ENCODE results near the gene MTRF1. TPM values are rescaled to one million over a fixed set of nuclear protein-coding genes. Genes with fewer than 3 reads are reported as not detected.
A peak's percentile ranks its signal among the peaks of the same experiment; 100 is the strongest.

Gene MTRF1
- total and polyA plus RNA-seq, 9 of the 15 experiments (the other 6 are each of a cell fraction or from before 2014, with no cell fraction given): 12.5 to 33.7 (median 20.1) TPM

DNA sequence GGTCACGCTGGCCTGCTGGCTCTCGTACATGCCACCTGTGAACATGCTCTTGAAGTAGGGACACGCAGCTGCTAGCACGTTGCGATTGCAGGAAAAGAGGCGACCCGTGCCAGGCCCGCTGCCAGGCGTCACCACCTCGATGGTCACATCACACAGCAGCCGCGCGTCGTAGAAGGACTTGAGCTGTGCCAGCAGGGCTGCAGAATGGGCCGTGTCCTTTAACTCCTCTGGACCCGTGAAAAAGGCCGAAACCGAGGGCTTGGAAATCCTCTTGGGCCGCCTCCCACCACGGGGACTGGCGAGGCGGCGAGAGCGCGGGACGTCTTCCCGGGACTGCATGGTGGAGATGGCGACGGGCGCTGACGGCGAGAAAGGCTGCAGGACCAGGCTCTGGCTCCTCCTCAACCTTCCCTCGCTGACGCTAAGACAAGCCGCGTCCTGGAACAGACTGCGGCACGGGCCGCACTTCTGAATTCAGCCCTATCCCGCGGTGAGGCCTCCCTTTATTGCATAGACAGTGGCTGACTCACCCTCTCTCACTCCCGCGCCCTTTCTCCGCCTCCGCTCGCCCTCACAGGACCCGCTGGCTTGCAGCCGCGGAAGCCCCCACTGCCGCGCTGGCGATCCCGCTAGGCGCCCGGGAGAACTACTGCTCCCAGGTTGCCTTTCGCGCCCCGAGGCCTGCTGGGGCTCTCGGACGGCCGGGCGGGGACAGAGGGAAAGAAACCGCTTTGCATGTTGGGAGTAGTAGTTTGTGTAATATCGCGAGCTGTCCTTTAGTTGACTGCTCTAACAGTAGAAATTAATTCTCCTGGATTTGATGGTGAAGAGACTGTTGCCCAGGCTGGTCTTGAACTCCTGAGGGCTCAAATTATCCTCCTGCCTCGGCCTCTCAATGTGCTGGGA, 69.2 kb downstream of the MTRF1 start, which contains the start of gene KBTBD7 (continued):
- TF ChIP-seq ZFX (CRISPR knock-in tag; IDR thresholded peaks at IDR 0.05) (peak; percentile 97), NR2C1 (IDR thresholded peaks at IDR 0.05) (peak; percentile 18; the same call in 1 of the 2 replicates), NR2C1 (tag; IDR thresholded peaks at IDR 0.05) (peak; percentile 78), KLF6 (CRISPR knock-in tag; IDR thresholded peaks at IDR 0.05; ENCODE audit: borderline replicate concordance) (no peak), FOXK1 (CRISPR knock-in tag; IDR thresholded peaks at IDR 0.05; ENCODE audit: borderline replicate concordance) (0 out of 2 replicates have a peak, but pooled peaks have one; percentile 40), RBM34 (IDR thresholded peaks at IDR 0.05; ENCODE audit: borderline replicate concordance, insufficient read depth, low read length) (no peak), CHD4 (IDR thresholded peaks at IDR 0.05; ENCODE audit: insufficient read depth, insufficient replicate concordance, low read depth, low read length, poor library complexity, severe bottlenecking) (no peak), PPARD (CRISPR knock-in tag; IDR thresholded peaks at IDR 0.05) (no peak), ELF1 (tag; IDR thresholded peaks at IDR 0.05) (peak; percentile 32; the same call in 1 of the 2 replicates), ZBTB17 (CRISPR knock-in tag; IDR thresholded peaks at IDR 0.05) (no peak), ATF1 (CRISPR knock-in tag; IDR thresholded peaks at IDR 0.05) (no peak), ATF1 (tag; IDR thresholded peaks at IDR 0.05) (peak; percentile 79), ZNF274 (IDR thresholded peaks at IDR 0.05; ENCODE audit: borderline replicate concordance, low read depth, low read length) (no peak), ZNF507 (tag; conservative IDR thresholded peaks at IDR 0.05) (no peak), JUNB (CRISPR knock-in tag; conservative IDR thresholded peaks at IDR 0.05) (no peak), ZNF57 (CRISPR knock-in tag; IDR thresholded peaks at IDR 0.05) (no peak), U2AF2 (optimal IDR thresholded peaks at IDR 0.05; ENCODE audit: low read depth, low read length) (no peak)
- TF ChIP-seq, protein P1, sequence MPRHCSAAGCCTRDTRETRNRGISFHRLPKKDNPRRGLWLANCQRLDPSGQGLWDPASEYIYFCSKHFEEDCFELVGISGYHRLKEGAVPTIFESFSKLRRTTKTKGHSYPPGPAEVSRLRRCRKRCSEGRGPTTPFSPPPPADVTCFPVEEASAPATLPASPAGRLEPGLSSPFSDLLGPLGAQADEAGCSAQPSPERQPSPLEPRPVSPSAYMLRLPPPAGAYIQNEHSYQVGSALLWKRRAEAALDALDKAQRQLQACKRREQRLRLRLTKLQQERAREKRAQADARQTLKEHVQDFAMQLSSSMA (CRISPR knock-in tag; IDR thresholded peaks at IDR 0.05): no peak
- TF ChIP-seq, protein P2, sequence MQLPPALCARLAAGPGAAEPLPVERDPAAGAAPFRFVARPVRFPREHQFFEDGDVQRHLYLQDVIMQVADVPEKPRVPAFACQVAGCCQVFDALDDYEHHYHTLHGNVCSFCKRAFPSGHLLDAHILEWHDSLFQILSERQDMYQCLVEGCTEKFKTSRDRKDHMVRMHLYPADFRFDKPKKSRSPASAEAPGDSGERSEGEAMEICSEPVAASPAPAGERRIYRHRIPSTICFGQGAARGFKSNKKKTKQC (CRISPR knock-in tag; IDR thresholded peaks at IDR 0.05): no peak
- TF ChIP-seq, protein P3, sequence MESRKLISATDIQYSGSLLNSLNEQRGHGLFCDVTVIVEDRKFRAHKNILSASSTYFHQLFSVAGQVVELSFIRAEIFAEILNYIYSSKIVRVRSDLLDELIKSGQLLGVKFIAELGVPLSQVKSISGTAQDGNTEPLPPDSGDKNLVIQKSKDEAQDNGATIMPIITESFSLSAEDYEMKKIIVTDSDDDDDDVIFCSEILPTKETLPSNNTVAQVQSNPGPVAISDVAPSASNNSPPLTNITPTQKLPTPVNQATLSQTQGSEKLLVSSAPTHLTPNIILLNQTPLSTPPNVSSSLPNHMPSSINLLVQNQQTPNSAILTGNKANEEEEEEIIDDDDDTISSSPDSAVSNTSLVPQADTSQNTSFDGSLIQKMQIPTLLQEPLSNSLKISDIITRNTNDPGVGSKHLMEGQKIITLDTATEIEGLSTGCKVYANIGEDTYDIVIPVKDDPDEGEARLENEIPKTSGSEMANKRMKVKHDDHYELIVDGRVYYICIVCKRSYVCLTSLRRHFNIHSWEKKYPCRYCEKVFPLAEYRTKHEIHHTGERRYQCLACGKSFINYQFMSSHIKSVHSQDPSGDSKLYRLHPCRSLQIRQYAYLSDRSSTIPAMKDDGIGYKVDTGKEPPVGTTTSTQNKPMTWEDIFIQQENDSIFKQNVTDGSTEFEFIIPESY (CRISPR knock-in tag; IDR thresholded peaks at IDR 0.05): peak; percentile 49; the same call in 1 of the 2 replicates
- TF ChIP-seq, protein P4, sequence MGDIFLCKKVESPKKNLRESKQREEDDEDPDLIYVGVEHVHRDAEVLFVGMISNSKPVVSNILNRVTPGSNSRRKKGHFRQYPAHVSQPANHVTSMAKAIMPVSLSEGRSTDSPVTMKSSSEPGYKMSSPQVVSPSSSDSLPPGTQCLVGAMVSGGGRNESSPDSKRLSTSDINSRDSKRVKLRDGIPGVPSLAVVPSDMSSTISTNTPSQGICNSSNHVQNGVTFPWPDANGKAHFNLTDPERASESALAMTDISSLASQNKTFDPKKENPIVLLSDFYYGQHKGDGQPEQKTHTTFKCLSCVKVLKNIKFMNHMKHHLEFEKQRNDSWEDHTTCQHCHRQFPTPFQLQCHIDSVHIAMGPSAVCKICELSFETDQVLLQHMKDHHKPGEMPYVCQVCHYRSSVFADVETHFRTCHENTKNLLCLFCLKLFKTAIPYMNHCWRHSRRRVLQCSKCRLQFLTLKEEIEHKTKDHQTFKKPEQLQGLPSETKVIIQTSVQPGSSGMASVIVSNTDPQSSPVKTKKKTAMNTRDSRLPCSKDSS (IDR thresholded peaks at IDR 0.05; ENCODE audit: low read depth, partially characterized antibody): no peak
